Nephron progenitor cell (in vitro differentiated cells): ENCODE measurements around the gene USH2A.

Experiments
- DNase-seq: peaks from one replicate; pipeline ENCODE4 v3.0.0; 2021
- H3K27ac Mint-ChIP-seq: 2 replicates; pipeline ENCODE4 v1.8.0; 2021; ENCODE audit warnings: mild to moderate bottlenecking, moderate library complexity, mixed read lengths
- H3K27me3 Mint-ChIP-seq: 2 replicates; pipeline ENCODE4 v1.8.0; 2021; ENCODE audit warnings: mild to moderate bottlenecking, low read depth, mixed read lengths; ENCODE audit not compliant: poor library complexity
- H3K36me3 Mint-ChIP-seq: 2 replicates; pipeline ENCODE4 v1.8.0; 2021; ENCODE audit warnings: low read depth, mixed read lengths
- H3K4me1 Mint-ChIP-seq: 2 replicates; pipeline ENCODE4 v1.8.0; 2021; ENCODE audit warnings: mixed read lengths
- H3K4me3 Mint-ChIP-seq: 2 replicates; pipeline ENCODE4 v1.8.0; 2021; ENCODE audit warnings: mild to moderate bottlenecking, moderate library complexity, mixed read lengths
- H3K9me3 Mint-ChIP-seq: 2 replicates; pipeline ENCODE4 v1.8.0; 2021; ENCODE audit warnings: mild to moderate bottlenecking, moderate library complexity, mixed read lengths
- CTCF ChIP-seq: fragments of 200-600 bp; sonication (generic); IDR thresholded peaks from 2 replicates; pipeline ENCODE4 v1.5.0; 2021; ENCODE audit warnings: antibody characterized with exemption

Gene USH2A

GRCh38 chr1:215845234-215845891 is 577.9 kb downstream of the USH2A start:
- no peak for DNase-seq
- no peaks in the 10 kb centered on the region for H3K4me1 Mint-ChIP-seq

GRCh38 chr1:215844777-215845176 is 578.5 kb downstream of the USH2A start:
- Mint-ChIP-seq H3K4me1 (no peaks in the 10 kb centered on the region), H3K27me3 (no peaks in the 10 kb centered on the region), H3K4me3 (no peak overlapping the region), H3K27ac (no peak overlapping the region), H3K36me3 (no peaks in the 10 kb centered on the region), H3K9me3 (peaks cover 4% of the 10 kb centered on the region)
- no peak for TF ChIP-seq CTCF
- no peak for DNase-seq

More at GRCh38 chr1:215845234-215845891, 577.9 kb downstream of the USH2A start:
- H3K36me3 Mint-ChIP-seq, result no peaks in the 10 kb centered on the region
- H3K4me3 Mint-ChIP-seq, result no peak overlapping the region
- H3K27ac Mint-ChIP-seq, result no peak overlapping the region
- TF ChIP-seq CTCF, result no peak
- peaks cover 4% of the 10 kb centered on the region for H3K9me3 Mint-ChIP-seq
- no peaks in the 10 kb centered on the region for H3K27me3 Mint-ChIP-seq

- no peak for TF ChIP-seq CTCF
- Mint-ChIP-seq H3K27ac (no peak overlapping the region), H3K9me3 (peaks cover 4% of the 10 kb centered on the region), H3K4me1 (no peaks in the 10 kb centered on the region), H3K27me3 (no peaks in the 10 kb centered on the region), H3K4me3 (no peak overlapping the region), H3K36me3 (no peaks in the 10 kb centered on the region)
- no peak for DNase-seq
These were observed 579.0 kb downstream of the USH2A start for GRCh38 chr1:215844266-215844665.

GRCh38 chr1:215842905-215843304 is 580.3 kb downstream of the USH2A start:
- H3K4me1 Mint-ChIP-seq, result no peaks in the 10 kb centered on the region
- no peak for TF ChIP-seq CTCF

GRCh38 chr1:215835951-215836350 is 587.3 kb downstream of the USH2A start:
- Mint-ChIP-seq H3K9me3 (peaks cover 15% of the 10 kb centered on the region), H3K4me3 (no peak overlapping the region), H3K4me1 (no peaks in the 10 kb centered on the region), H3K27ac (no peak overlapping the region), H3K36me3 (no peaks in the 10 kb centered on the region), H3K27me3 (no peaks in the 10 kb centered on the region)
- no peak for DNase-seq
- no peak for TF ChIP-seq CTCF

More at GRCh38 chr1:215842905-215843304, 580.3 kb downstream of the USH2A start:
- no peak for DNase-seq
- peaks cover 4% of the 10 kb centered on the region for H3K9me3 Mint-ChIP-seq
- no peaks in the 10 kb centered on the region for H3K27me3 Mint-ChIP-seq
- H3K4me3 Mint-ChIP-seq, result no peak overlapping the region
- no peaks in the 10 kb centered on the region for H3K36me3 Mint-ChIP-seq
- H3K27ac Mint-ChIP-seq, result no peak overlapping the region
